T-helper 2 cell (primary cell): ENCODE results near the gene FASTK.

Experiments
- DNase-seq, 5 experiments: peaks; one replicate each; pipeline versions ENCODE4 v3.0.0 to v3.0.0-alpha.2; 2012 to 2022

FASTK gene

GRCh38 chr7:151117565-151117964 is 37.0 kb upstream of the FASTK start:
- DNase-seq, result peak in 4 of 5 experiments; percentile 10 to 86 (median 40)

GRCh38 chr7:151116603-151117440 is 36.2 kb upstream of the FASTK start:
- no peak for DNase-seq

- DNase-seq, result no peak
These were observed 35.3 kb upstream of the FASTK start for GRCh38 chr7:151115836-151116418.

GRCh38 chr7:151115121-151115835 is 34.7 kb upstream of the FASTK start:
- DNase-seq, result peak in 3 of 5 experiments; percentile 11 to 59 (median 24)

- DNase-seq, result no peak
These were observed 33.8 kb upstream of the FASTK start for GRCh38 chr7:151114151-151115090.

- no peak for DNase-seq
These were observed 32.9 kb upstream of the FASTK start for GRCh38 chr7:151113344-151114150.

- DNase-seq, result peak; percentile 41 to 65 (median 62)
These were observed 30.5 kb upstream of the FASTK start for GRCh38 chr7:151110941-151111645.

GRCh38 chr7:151110236-151110940 is 29.8 kb upstream of the FASTK start:
- DNase-seq, result no peak

- DNase-seq, result no peak
These were observed 28.8 kb upstream of the FASTK start for GRCh38 chr7:151109094-151110048.

- DNase-seq, result no peak
These were observed 27.3 kb upstream of the FASTK start for GRCh38 chr7:151107882-151108281.

- no peak for DNase-seq
These were observed 24.0 kb upstream of the FASTK start for GRCh38 chr7:151104411-151105235.

- DNase-seq, result no peak
These were observed 23.4 kb upstream of the FASTK start for GRCh38 chr7:151103973-151104372.

- DNase-seq, result no peak
These were observed 22.4 kb upstream of the FASTK start for GRCh38 chr7:151102991-151103390.

GRCh38 chr7:151101621-151102396 is 21.2 kb upstream of the FASTK start:
- no peak for DNase-seq

- DNase-seq, result no peak
These were observed 20.3 kb upstream of the FASTK start for GRCh38 chr7:151100921-151101320.

- DNase-seq, result no peak
These were observed 19.0 kb upstream of the FASTK start for GRCh38 chr7:151099486-151100211.
